ENCODE data around the gene YLPM1.
A peak's percentile ranks its signal among the peaks of the same experiment; 100 is the strongest.

The YLPM1 gene

DNA sequence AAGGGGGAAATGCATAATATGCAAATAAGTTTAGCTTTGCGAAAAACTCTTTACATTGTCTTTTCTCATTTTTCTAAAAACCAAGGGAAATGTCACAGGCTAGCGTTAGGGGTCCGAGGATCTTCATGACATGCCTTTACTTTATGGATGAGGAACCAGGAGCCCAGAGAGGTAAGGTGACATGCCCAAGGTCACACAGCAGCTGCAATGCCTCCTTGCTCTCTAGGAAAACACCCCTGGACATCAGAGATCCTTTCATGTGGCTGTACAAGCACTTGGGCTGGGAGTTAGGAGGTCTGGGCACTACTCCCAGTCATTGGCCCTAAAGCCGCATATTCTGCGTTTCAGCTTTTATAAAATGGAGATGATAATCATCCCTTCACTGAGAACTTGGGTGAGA is 112.1 kb downstream of the YLPM1 start:
- no peak for DNase-seq

DNA sequence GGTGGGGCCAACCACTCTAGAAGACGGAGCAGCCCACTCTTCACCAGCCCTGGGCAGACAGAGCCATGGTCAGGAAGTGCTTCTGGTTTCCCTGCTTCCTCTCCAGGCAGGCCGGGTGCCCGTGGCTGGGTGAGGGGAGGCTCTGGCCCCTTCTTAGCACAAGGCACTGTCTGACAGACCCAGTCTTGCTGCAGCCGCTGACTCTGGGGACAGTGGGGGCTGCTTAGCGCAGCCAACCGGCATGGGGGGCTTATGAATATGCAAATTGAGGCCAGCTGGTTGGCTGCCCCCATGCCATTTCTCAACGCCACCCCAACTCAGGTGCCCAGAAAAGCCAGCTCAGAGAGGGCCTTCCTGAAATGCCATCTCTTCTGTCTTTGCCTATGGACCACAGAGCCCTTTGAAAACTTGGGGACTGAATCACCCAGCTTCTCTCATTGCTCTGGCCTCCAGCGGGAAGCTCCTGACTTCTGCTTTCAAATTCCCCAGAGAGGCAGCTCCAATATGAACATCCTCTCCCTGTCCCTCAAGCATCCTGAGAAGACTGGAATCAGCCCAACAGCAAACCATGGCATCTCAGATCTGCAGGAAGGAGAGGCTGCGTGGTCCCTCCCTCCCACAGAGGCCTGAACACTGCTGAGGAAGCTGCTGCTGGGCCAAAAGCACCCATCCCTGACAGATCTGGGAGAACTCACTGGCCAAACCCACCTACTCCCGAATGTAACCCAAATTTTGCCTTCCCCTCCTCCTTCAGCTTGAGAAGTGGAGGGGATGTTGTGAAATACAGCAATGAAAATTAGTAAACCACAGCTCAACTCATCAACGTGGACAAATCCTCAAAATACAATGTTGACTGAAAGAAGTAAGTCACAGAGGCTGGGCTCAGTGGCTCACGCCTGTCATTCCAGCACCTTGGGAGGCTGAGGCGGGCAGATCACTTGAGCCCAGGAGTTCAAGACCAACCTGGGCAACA is 113.1 kb downstream of the YLPM1 start, which contains the start of gene PROX2:
TSS of gene PROX2 (minus strand) at position 205 of the 973 bp plus-strand sequence. CDS start 12,311 bp downstream, outside the sequence.
- DNase-seq = no peak

DNA sequence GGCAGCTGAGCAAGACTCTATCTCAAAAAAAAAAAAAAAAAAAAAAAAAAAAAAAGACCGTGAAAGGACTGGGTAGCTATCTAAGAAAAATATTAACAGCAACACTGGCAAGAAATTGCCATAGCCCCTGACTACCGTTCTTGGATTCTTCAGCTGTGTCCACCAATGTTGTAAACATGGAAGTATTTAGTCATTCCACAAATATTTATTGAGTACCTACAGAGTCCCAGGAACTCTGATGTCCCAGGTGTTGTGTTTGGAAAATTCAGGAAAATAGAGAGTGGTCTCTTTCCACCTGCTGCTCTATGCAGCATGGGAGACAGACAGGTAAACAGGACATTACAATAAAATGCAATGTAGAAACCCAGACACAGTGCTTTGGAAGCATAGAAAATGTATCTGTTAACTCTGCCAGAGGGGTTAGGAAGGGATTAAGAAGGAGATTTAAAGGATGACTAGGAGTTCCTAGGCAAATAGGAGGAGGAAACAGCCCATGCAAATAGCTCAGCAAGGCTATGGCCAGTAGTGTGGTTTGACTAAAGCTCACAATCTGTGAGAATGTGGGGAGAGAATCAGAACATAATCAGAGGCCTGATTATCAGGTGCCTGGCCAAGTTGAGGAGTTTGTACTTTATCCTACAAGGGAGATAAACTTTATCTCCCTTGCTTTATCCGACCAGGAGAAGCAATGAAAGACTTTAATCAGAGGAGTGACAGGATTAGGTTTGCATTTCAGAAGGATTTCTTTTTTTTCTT is 116.5 kb downstream of the YLPM1 start:
- no peak for DNase-seq

DNA sequence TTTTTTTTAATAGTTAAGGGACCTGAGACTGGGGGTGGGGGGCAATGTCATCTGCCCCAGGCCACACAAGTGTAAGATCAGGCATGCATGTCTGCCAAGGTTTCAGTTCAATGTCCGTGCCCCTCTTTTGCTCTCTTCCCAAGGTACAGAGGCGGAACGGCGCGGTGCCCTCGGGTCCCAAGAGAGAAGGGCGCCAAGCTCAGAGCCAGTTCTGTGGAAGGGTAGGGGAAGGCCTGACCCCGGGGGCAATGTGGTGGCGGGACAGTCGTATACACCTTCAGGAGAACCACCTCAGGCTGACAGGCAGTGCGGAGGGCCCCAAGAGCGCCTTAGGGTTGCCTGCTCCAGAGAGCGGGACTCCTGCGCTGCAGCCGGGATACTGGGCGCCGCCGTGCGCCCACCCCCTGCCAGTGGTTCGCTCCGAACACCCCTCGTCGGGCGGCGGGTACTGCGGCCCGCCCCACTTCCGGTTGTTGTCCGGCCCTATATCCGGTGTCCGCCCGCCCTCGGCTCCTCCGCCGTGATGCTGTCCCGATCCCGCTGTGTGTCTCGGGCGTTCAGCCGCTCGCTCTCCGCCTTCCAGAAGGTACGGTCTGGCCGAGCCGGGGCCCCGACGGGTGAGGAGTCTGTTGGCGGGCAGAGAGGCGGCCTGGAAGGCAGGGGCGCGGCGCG is 118.5 kb downstream of the YLPM1 start, which contains the start of gene DLST:
TSS of gene DLST (plus strand) at position 486 of the 672 bp plus-strand sequence. CDS start at position 524, 38 bp downstream.
- DNase-seq = peak in 1 of 2 experiments; percentile 10

DNA sequence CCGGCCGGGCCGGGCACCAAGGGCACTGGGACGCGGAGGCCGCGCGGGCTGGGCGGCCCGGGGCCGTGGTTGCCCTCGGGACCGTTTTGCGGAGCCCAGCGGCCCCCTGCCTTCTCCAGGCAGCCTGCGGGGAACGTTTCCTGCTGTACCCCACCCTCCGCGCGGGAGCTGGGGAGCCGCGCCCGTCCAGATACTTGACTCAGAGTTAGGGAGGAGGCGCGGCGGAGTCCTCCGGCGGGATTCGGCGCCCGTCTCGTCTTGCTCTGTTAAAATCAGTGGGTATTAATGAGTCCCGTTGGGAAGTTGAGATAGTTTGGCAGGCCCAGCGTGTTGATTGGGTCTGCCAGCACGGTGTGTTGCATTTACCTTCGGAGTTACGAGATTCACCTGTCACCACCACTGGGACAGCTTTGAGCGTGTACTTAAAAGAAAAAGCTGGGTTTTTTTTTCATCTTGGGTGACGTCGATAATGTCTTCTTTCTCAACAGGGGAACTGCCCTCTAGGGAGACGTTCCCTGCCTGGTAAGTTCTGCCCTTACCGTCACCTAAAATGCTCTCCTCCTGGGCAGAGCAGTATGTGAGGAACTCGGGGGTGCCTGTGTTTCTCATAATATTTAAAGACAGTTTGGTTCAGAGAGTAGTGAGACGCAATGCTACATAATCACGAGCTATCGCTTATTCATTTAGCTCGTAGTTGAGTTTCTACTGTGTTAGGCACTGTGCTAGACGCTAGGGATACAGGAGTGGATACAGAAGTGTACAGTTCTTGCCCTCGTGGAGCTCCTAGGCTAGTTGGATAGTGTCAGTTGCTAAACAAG is 119.2 kb downstream of the YLPM1 start:
- DNase-seq = no peak

Data from cerebellar nuclear complex (tissue), 1 donor.